ENCODE data around the gene ATP8B1.
"Not testable (repeated sequence)": the region's sequence is repeated elsewhere in the genome, so short reads cannot be mapped to it uniquely, and the experiment has no call there.

ATP8B1 gene

DNA sequence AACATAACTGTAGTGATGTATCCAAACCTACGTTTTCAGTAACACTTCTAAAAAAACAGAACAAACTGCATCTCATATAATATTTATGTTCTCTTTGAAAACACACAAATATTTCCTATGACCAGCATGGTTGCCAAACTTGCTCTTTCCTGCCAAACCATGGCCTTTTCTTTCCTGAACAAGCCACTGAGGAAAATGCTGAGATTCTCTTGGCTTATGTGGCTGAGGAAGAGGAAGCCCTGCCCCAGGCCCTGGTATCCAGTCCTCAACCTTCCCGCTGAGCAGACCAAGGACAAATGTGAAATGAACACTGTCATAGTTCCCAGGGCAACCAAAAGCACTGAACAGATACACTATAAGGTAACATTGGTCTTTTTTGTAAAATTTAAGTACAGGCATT lies 145.6 kb downstream of the ATP8B1 start:
- DNase-seq = no peak

DNA sequence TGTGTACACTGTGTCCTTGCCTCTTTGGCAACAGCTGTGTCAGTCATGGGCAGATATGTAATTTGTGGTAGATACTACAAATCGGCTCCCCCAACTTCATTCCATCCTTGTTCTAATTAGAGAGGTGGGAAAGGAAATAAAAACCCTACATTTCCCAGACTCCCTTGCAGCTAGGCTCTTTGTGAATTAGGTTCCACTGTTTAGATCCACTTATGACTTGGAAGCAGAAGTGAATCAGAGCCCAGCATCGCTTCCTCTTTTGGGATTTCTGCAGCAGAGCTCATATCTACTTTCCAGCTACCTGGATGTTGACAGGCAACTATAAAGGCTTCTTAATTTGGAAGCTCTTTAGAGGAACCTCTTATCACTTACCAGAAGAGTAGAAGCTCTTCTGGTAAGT lies 147.4 kb downstream of the ATP8B1 start:
- peak; percentile 33 to 61 for DNase-seq

DNA sequence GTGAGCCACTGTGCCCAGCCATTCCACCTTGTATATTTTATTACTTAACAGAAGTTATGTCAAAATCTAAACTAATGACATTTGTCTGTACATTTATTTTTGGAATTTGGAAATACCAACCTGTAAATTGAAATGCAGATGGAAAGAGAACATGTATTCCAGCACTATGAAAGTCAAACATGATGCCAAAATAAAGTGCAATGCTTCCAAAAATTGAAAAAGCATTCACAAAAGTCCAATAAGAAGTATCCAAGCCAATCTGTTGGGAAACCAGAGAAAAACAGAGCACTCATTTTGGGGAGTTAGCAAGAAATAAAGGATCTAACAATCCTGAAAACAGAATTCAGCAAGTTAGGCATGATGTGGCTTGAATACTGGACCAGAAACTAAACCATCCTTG lies 151.2 kb downstream of the ATP8B1 start:
- no peak for DNase-seq

- peak; percentile 55 to 78 for DNase-seq
Measured at GRCh38 chr18:57649556-57650500, 153.3 kb downstream of the ATP8B1 start.

GRCh38 chr18:57648414-57648813 lies 154.7 kb downstream of the ATP8B1 start:
- no peak for DNase-seq

GRCh38 chr18:57644540-57644939 lies 158.6 kb downstream of the ATP8B1 start:
- DNase-seq = peak in 1 of 2 donors; percentile 25

DNA sequence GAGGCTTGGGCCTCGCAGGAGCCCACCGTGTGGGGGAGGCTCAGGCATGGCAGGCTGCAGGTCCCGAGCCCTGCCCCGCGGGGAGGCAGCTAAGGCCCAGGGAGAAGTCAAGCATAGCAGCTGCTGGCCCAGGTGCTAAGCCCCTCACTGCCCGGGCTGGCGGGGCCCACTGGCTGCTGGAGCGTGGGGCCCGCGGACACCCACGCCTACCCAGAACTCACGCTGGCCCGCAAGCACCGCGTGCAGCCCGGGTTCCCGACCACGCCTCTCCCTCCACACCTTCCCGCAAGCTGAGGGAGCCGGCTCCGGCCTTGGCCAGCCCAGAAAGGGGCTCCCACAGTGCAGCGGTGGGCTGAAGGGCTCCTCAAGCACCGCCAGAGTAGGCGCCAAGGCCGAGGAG lies 159.4 kb downstream of the ATP8B1 start:
- not testable (repeated sequence) for DNase-seq

GRCh38 chr18:57642462-57642861 lies 160.7 kb downstream of the ATP8B1 start:
- not testable (repeated sequence) for DNase-seq

GRCh38 chr18:57640749-57641148 lies 162.4 kb downstream of the ATP8B1 start:
- DNase-seq = no peak

GRCh38 chr18:57640236-57640635 lies 162.9 kb downstream of the ATP8B1 start:
- DNase-seq = no peak

GRCh38 chr18:57635003-57635822 lies 167.9 kb downstream of the ATP8B1 start:
- DNase-seq = no peak

GRCh38 chr18:57631697-57632096 lies 171.4 kb downstream of the ATP8B1 start:
- DNase-seq = no peak

DNA sequence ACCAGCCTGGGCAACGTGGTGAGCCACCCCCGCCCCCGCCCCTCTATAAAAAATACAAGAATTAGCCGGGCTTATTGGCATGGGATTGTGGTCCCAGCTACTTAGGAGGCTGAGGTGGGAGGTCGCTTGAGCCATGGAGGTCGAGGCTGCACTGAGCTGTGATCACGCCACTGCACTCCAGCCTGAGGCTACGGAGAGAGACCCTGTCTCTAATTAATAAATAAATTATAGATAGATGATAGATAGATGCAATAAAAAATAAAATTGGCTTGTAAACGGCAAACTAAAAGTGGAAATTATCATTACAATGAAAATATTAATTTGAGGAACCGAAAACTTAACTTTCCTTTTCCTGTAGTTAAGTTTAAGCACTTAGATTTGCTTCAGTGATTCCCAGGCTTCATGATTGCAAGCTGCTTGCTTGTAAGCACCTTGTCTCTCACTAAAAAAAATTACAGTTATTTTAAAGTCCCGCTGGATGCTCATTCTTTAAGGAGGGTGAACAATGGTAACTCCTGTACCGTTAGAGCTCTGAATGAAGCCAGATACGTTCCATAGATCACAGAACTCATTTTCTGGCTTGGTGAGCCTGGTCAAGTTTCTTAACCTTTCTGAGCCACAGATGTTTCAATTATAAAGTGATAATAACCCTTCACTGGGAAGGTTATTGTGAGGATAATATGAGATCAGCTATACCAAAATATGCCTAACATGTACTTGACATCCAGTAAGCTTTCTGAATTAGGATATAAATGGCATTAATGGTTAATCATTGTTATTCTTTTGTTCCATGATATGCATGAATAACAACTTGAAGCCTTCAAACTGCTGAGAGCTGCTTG lies 172.1 kb downstream of the ATP8B1 start:
- DNase-seq = no peak

DNA sequence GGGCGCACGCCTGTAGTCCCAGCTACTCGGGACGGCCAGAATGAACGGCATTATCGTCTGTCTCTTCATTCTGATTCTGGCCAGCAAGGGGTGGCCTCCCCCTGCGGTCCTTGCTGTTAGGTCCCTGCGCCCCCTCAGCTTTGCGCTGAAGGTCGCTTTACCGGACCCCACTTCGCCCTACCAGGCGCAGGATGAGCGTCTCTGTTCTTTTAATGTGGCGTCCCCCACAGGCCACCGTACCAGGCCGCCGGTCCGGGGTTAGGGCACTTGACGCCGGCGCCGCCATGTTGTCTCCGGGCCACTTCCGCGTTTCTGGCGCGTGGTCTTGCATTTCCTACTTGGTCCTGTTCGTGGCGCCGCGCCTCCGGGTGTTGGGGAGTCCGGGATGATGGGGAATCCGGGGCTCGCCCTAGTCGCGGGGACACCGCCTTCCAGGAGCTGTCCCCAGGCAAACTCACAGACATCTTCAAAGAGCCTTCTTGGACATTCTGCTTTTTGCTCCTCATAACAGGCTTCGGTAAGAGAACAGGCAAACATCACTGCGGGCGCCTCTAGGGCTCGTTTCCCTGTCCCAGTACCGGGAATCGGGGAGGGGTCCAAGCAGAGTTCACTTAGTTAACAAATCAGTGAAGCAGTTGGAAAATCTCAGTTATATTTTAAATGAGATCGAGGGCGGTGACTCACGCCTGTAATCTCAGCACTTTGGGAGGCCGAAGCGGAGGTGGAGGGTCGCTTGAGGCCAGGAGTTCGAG lies 172.9 kb downstream of the ATP8B1 start:
- DNase-seq = peak; percentile 95 to 97

GRCh38 chr18:57629422-57629821 lies 173.7 kb downstream of the ATP8B1 start:
- no peak for DNase-seq

DNA sequence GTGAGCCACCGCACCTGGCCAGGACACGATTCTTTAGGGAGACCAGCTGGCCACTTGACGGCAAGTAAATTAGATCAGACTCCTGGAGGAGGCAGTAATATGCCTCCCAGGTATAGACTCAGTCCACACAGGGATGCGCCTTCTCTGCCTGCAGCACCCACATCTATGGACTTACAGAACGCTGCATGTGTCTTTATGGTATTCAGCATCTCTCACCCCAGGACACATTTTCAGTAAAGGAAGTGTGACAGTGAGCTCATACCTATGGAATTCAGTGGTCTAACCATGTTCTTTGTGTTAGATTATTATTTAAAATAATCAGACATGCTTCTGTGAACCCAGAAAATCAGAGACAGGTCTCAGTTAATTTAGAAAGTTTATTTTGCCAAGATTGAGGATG lies 175.6 kb downstream of the ATP8B1 start:
- DNase-seq = no peak

DNA sequence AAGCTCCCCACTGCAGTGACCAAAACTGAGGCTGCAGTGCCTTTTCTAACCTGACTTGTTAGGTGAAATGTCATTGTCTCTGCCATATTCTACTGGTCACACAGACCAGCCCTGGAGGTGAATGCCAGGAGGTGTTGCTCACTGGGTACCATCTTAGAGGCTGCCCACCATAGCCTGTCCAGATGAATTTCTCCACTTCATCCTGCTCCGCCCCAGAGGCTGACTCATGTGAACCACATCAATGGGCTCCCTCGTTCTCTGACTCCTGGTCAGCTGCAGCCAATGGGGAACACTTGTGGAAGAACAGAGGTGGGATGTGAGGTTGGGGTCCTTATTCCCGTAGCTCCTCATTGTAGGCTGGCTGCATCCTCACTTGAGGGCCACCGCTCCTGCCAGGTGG lies 178.1 kb downstream of the ATP8B1 start:
- DNase-seq = no peak

DNA sequence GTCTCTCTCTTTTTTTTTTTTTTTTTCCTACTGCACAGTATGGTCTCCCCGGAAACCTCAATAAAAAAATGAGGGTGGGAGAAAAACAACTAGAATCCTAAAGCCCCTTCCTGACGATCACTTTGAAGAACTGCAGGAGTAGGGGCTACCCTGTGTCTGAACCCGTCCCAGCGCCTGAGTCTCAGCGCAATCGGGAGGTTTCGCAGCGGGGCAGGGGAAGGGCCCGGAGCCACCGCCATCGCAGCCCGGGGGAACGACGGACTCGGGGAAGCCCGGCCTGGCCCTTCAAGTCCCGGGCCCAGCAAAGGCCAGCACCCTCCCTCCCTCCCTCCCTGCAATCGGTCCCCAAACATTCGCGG lies 181.9 kb downstream of the ATP8B1 start:
- no peak for DNase-seq

- DNase-seq = no peak
Measured at GRCh38 chr18:57619876-57620275, 183.2 kb downstream of the ATP8B1 start.

- peak; percentile 48 to 52 for DNase-seq
Measured at GRCh38 chr18:57618910-57619309, 184.2 kb downstream of the ATP8B1 start.

DNA sequence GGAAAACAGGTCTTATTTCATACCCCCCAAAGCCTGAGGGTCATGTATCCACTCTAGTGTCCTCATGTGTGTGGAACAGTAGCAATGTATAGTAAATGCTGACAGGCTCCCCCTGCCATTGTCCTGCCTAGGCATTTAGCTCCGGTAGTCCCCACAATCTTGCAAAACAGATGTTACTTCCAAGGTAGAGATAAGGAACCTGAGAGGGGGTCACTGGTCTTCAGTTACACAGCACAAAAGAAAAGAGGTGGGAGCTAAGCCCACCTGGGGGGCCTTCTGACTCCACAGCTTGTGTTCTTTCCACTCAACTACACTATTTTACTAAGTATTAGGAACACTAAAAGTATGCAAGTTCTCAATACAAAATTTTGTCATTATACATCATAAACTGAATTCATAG lies 199.2 kb downstream of the ATP8B1 start:
- no peak for DNase-seq
